ENCODE data around the gene LSP1.

LSP1 gene

GRCh38 chr11:1857064-1857463 is 4.2 kb downstream of the LSP1 start:
- H3K4me2 ChIP-seq (ENCODE audit: low read length) = no peak overlapping the region
- WGBS (ENCODE audit: extremely low coverage, insufficient coverage, insufficient read length) = no CpG with 5 or more reads among the region's 11 CpGs

GRCh38 chr11:1858154-1858553 is 5.3 kb downstream of the LSP1 start:
- no peak overlapping the region for H3K4ac ChIP-seq (ENCODE audit: low read depth, low read length)
- H4K8ac ChIP-seq (ENCODE audit: low read depth, low read length) = no peak overlapping the region
- H3K9me3 ChIP-seq (ENCODE audit: insufficient read depth, low read depth, low read length) = no peaks in the 10 kb centered on the region
- no peaks in the 10 kb centered on the region for H3K27me3 ChIP-seq (ENCODE audit: insufficient read depth, low read length)
- no peak for DNase-seq
- no peak overlapping the region for H4K12ac ChIP-seq (ENCODE audit: low read depth, low read length)
- H3K79me2 ChIP-seq (ENCODE audit: control insufficient read depth, insufficient read depth, low read length, poor library complexity) = no peaks in the 10 kb centered on the region
- no peak overlapping the region for H4K91ac ChIP-seq (ENCODE audit: low read depth, low read length)
- H3K36me3 ChIP-seq (ENCODE audit: control insufficient read depth in 1 of 2, insufficient read depth in 2 of 2, low read length in 2 of 2) = no peaks in the 10 kb centered on the region
- no peak overlapping the region for H3K27ac ChIP-seq (ENCODE audit: low read depth, low read length)
- peaks cover 12% of the 10 kb centered on the region in 2 experiments for H3K4me1 ChIP-seq (ENCODE audit: control insufficient read depth in 1 of 2, insufficient read depth in 2 of 2, low read length in 2 of 2)
- H3K23ac ChIP-seq (ENCODE audit: low read length) = no peak overlapping the region
- no peak overlapping the region for H2AK5ac ChIP-seq (ENCODE audit: low read length)
- H3K79me1 ChIP-seq (ENCODE audit: low read length) = peaks cover 4% of the 10 kb centered on the region
- H2AFZ ChIP-seq (ENCODE audit: insufficient read depth, low read length, poor library complexity) = no peak overlapping the region
- no peak overlapping the region for H2BK5ac ChIP-seq (ENCODE audit: low read depth, low read length, poor library complexity)
- no peak overlapping the region for H3K14ac ChIP-seq (ENCODE audit: low read length)
- no peak overlapping the region for H3K18ac ChIP-seq (ENCODE audit: low read length)
- H3K4me3 ChIP-seq (ENCODE audit: low read depth, low read length) = no peak overlapping the region
- no peak overlapping the region for H3K9ac ChIP-seq (ENCODE audit: low read length)
- H2BK12ac ChIP-seq (ENCODE audit: low read length) = no peak overlapping the region
- H3K4me2 ChIP-seq (ENCODE audit: low read length) = no peak overlapping the region
- no CpG with 5 or more reads among the region's 9 CpGs for WGBS (ENCODE audit: extremely low coverage, insufficient coverage, insufficient read length)
- H2BK120ac ChIP-seq (ENCODE audit: insufficient read depth, low read length, poor library complexity) = no peak overlapping the region

More at GRCh38 chr11:1857064-1857463, 4.2 kb downstream of the LSP1 start:
- no peak for DNase-seq
- no peak overlapping the region for H3K14ac ChIP-seq (ENCODE audit: low read length)
- H2AFZ ChIP-seq (ENCODE audit: insufficient read depth, low read length, poor library complexity) = no peak overlapping the region
- no peak overlapping the region for H3K4me3 ChIP-seq (ENCODE audit: low read depth, low read length)
- H3K9ac ChIP-seq (ENCODE audit: low read length) = no peak overlapping the region
- no peak overlapping the region for H2BK5ac ChIP-seq (ENCODE audit: low read depth, low read length, poor library complexity)
- no peaks in the 10 kb centered on the region for H3K79me2 ChIP-seq (ENCODE audit: control insufficient read depth, insufficient read depth, low read length, poor library complexity)
- H4K91ac ChIP-seq (ENCODE audit: low read depth, low read length) = no peak overlapping the region
- no peaks in the 10 kb centered on the region for H3K36me3 ChIP-seq (ENCODE audit: control insufficient read depth in 1 of 2, insufficient read depth in 2 of 2, low read length in 2 of 2)
- H2AK5ac ChIP-seq (ENCODE audit: low read length) = no peak overlapping the region
- no peak overlapping the region for H3K4ac ChIP-seq (ENCODE audit: low read depth, low read length)
- no peak overlapping the region for H2BK12ac ChIP-seq (ENCODE audit: low read length)
- no peak overlapping the region for H3K27ac ChIP-seq (ENCODE audit: low read depth, low read length)
- no peak overlapping the region for H4K12ac ChIP-seq (ENCODE audit: low read depth, low read length)
- H3K9me3 ChIP-seq (ENCODE audit: insufficient read depth, low read depth, low read length) = no peaks in the 10 kb centered on the region
- no peak overlapping the region for H3K23ac ChIP-seq (ENCODE audit: low read length)
- no peak overlapping the region for H3K18ac ChIP-seq (ENCODE audit: low read length)
- H4K8ac ChIP-seq (ENCODE audit: low read depth, low read length) = no peak overlapping the region
- peaks cover 3% of the 10 kb centered on the region for H3K79me1 ChIP-seq (ENCODE audit: low read length)
- no peak overlapping the region for H2BK120ac ChIP-seq (ENCODE audit: insufficient read depth, low read length, poor library complexity)
- no peaks in the 10 kb centered on the region for H3K27me3 ChIP-seq (ENCODE audit: insufficient read depth, low read length)
- H3K4me1 ChIP-seq (ENCODE audit: control insufficient read depth in 1 of 2, insufficient read depth in 2 of 2, low read length in 2 of 2) = peaks cover 4 to 5% of the 10 kb centered on the region in 2 experiments

GRCh38 chr11:1858576-1858975 is 5.7 kb downstream of the LSP1 start:
- Histone ChIP-seq H3K4ac (ENCODE audit: low read depth, low read length) (no peak overlapping the region), H3K9me3 (ENCODE audit: insufficient read depth, low read depth, low read length) (no peaks in the 10 kb centered on the region)

GRCh38 chr11:1859004-1859403 is 6.1 kb downstream of the LSP1 start:
- Histone ChIP-seq H3K79me2 (ENCODE audit: control insufficient read depth, insufficient read depth, low read length, poor library complexity) (no peaks in the 10 kb centered on the region), H3K18ac (ENCODE audit: low read length) (no peak overlapping the region), H3K9me3 (ENCODE audit: insufficient read depth, low read depth, low read length) (no peaks in the 10 kb centered on the region), H3K27ac (ENCODE audit: low read depth, low read length) (no peak overlapping the region), H3K23ac (ENCODE audit: low read length) (no peak overlapping the region), H3K4me3 (ENCODE audit: low read depth, low read length) (no peak overlapping the region), H3K4ac (ENCODE audit: low read depth, low read length) (no peak overlapping the region), H2AK5ac (ENCODE audit: low read length) (no peak overlapping the region), H2BK12ac (ENCODE audit: low read length) (no peak overlapping the region), H3K14ac (ENCODE audit: low read length) (no peak overlapping the region), H4K91ac (ENCODE audit: low read depth, low read length) (no peak overlapping the region), H4K8ac (ENCODE audit: low read depth, low read length) (no peak overlapping the region), H3K4me2 (ENCODE audit: low read length) (no peak overlapping the region), H4K12ac (ENCODE audit: low read depth, low read length) (no peak overlapping the region), H3K27me3 (ENCODE audit: insufficient read depth, low read length) (no peaks in the 10 kb centered on the region), H3K9ac (ENCODE audit: low read length) (no peak overlapping the region), H2BK5ac (ENCODE audit: low read depth, low read length, poor library complexity) (no peak overlapping the region), H3K36me3 (ENCODE audit: control insufficient read depth in 1 of 2, insufficient read depth in 2 of 2, low read length in 2 of 2) (no peaks in the 10 kb centered on the region), H2BK120ac (ENCODE audit: insufficient read depth, low read length, poor library complexity) (no peak overlapping the region), H3K4me1 (ENCODE audit: control insufficient read depth in 1 of 2, insufficient read depth in 2 of 2, low read length in 2 of 2) (peaks cover 18 to 19% of the 10 kb centered on the region in 2 experiments), H3K79me1 (ENCODE audit: low read length) (peaks cover 6% of the 10 kb centered on the region), H2AFZ (ENCODE audit: insufficient read depth, low read length, poor library complexity) (no peak overlapping the region)
- no CpG with 5 or more reads among the region's 4 CpGs for WGBS (ENCODE audit: extremely low coverage, insufficient coverage, insufficient read length)
- no peak for DNase-seq

More at GRCh38 chr11:1858576-1858975, 5.7 kb downstream of the LSP1 start:
- Histone ChIP-seq H3K18ac (ENCODE audit: low read length) (no peak overlapping the region), H3K9ac (ENCODE audit: low read length) (no peak overlapping the region), H3K79me2 (ENCODE audit: control insufficient read depth, insufficient read depth, low read length, poor library complexity) (no peaks in the 10 kb centered on the region), H4K8ac (ENCODE audit: low read depth, low read length) (no peak overlapping the region), H3K79me1 (ENCODE audit: low read length) (peaks cover 6% of the 10 kb centered on the region), H4K12ac (ENCODE audit: low read depth, low read length) (no peak overlapping the region), H3K27ac (ENCODE audit: low read depth, low read length) (no peak overlapping the region), H3K4me2 (ENCODE audit: low read length) (no peak overlapping the region), H3K4me3 (ENCODE audit: low read depth, low read length) (no peak overlapping the region), H2AK5ac (ENCODE audit: low read length) (no peak overlapping the region), H3K4me1 (ENCODE audit: control insufficient read depth in 1 of 2, insufficient read depth in 2 of 2, low read length in 2 of 2) (peaks cover 15 to 16% of the 10 kb centered on the region in 2 experiments), H3K14ac (ENCODE audit: low read length) (no peak overlapping the region), H2BK12ac (ENCODE audit: low read length) (no peak overlapping the region), H3K36me3 (ENCODE audit: control insufficient read depth in 1 of 2, insufficient read depth in 2 of 2, low read length in 2 of 2) (no peaks in the 10 kb centered on the region), H2AFZ (ENCODE audit: insufficient read depth, low read length, poor library complexity) (no peak overlapping the region), H2BK120ac (ENCODE audit: insufficient read depth, low read length, poor library complexity) (no peak overlapping the region), H2BK5ac (ENCODE audit: low read depth, low read length, poor library complexity) (no peak overlapping the region), H3K27me3 (ENCODE audit: insufficient read depth, low read length) (no peaks in the 10 kb centered on the region), H3K23ac (ENCODE audit: low read length) (no peak overlapping the region), H4K91ac (ENCODE audit: low read depth, low read length) (no peak overlapping the region)
- no CpG with 5 or more reads among the region's 7 CpGs for WGBS (ENCODE audit: extremely low coverage, insufficient coverage, insufficient read length)
- DNase-seq = no peak
